OCI-LY7 (cell line): Measurements from ENCODE around the gene PLEKHM3. TPM values are rescaled to one million over a fixed set of nuclear protein-coding genes. Genes with fewer than 3 reads are reported as not detected.

Source experiments
- BruUV-seq: library from RNA; stranded (reverse); fragments of 400-500 nt; replicated peaks from 2 replicates; lab custom pipeline; 2021; lab: Mats Ljungman, UMichigan
- CTCF ChIA-PET: fragments of 300-600 bp; sonication (Branson Sonifier 250); formaldehyde crosslinking; loops from one replicate; lab custom pipeline; 2022; ENCODE audit warnings: antibody characterized with exemption; ENCODE audit not compliant: unreplicated experiment; lab: Charles Lee
- POLR2A ChIA-PET: fragments of 300-600 bp; sonication (Branson Sonifier 250); formaldehyde crosslinking; loops from one replicate; lab custom pipeline; 2022; ENCODE audit warnings: antibody characterized with exemption; lab: Charles Lee
- DNase-seq: peaks from one replicate; pipeline ENCODE4 v3.0.0-alpha.2; 2015; ENCODE audit warnings: low spot score
- H2AFZ ChIP-seq: fragments of 200-600 bp; sonication (generic), shearing (Covaris generic); 2 replicates; pipeline ENCODE4 v1.6.1; 2014; ENCODE audit warnings: mild to moderate bottlenecking, antibody characterized with exemption, low read length, moderate library complexity
- H3K27ac ChIP-seq: fragments of 200-600 bp; sonication (generic); 2 replicates; pipeline ENCODE4 v1.5.1; 2014; ENCODE audit warnings: mixed run types, low read depth, mild to moderate bottlenecking, moderate library complexity, low read length, inconsistent platforms; ENCODE audit not compliant: poor library complexity, severe bottlenecking
- H3K36me3 ChIP-seq: fragments of 200-600 bp; sonication (generic); 2 replicates; pipeline ENCODE4 v1.6.1; 2014; ENCODE audit warnings: mild to moderate bottlenecking, antibody characterized with exemption, low read length, moderate library complexity, mixed read lengths; ENCODE audit not compliant: insufficient read depth
- H3K4me1 ChIP-seq: fragments of 200-600 bp; sonication (generic); 2 replicates; pipeline ENCODE4 v1.5.1; 2014; ENCODE audit warnings: mild to moderate bottlenecking, low read length; ENCODE audit not compliant: insufficient read depth, poor library complexity, severe bottlenecking
- H3K4me2 ChIP-seq: fragments of 200-600 bp; sonication (generic); 2 replicates; pipeline ENCODE4 v1.6.1; 2014; ENCODE audit warnings: mild to moderate bottlenecking, low read length
- H3K4me3 ChIP-seq: fragments of 200-600 bp; sonication (generic); 2 replicates; pipeline ENCODE4 v1.5.1; 2014; ENCODE audit warnings: mild to moderate bottlenecking, low read depth, low read length; ENCODE audit not compliant: poor library complexity, severe bottlenecking
- H3K79me2 ChIP-seq: fragments of 200-600 bp; sonication (generic); 2 replicates; pipeline ENCODE4 v1.6.1; 2016; ENCODE audit warnings: low read depth, mild to moderate bottlenecking, low read length, moderate library complexity, mixed read lengths; ENCODE audit not compliant: insufficient read depth
- H3K9me2 ChIP-seq: fragments of 200-600 bp; sonication (generic); 2 replicates; pipeline ENCODE4 v1.6.1; 2016; ENCODE audit warnings: mild to moderate bottlenecking, low read length, mixed read lengths; ENCODE audit not compliant: insufficient read depth
- H3K9me3 ChIP-seq: fragments of 200-600 bp; sonication (generic); 2 replicates; pipeline ENCODE4 v1.6.1; 2014; ENCODE audit warnings: mild to moderate bottlenecking, mixed run types, low read length, mixed read lengths
- H4K20me1 ChIP-seq: fragments of 200-600 bp; sonication (generic); 2 replicates; pipeline ENCODE4 v1.6.1; 2014; ENCODE audit warnings: mild to moderate bottlenecking, antibody characterized with exemption, low read length, moderate library complexity, mixed read lengths; ENCODE audit not compliant: insufficient read depth
- CTCF ChIP-seq: fragments of 200-600 bp; sonication (generic); conservative IDR thresholded peaks from 2 replicates; pipeline ENCODE4 v1.5.1; 2014; ENCODE audit warnings: mild to moderate bottlenecking, antibody characterized with exemption, low read length, moderate library complexity, mixed read lengths
- EZH2phosphoT487 ChIP-seq: fragments of 200-600 bp; sonication (generic); IDR thresholded peaks from 2 replicates; pipeline ENCODE4 v1.6.1; 2018; ENCODE audit warnings: low read depth, borderline replicate concordance, mild to moderate bottlenecking, mixed run types, antibody characterized with exemption, low read length, moderate library complexity, mixed read lengths
- intact Hi-C: fragments of 100-400 bp; cut with micrococcal nuclease; formaldehyde crosslinking; loops from one replicate; pipeline ENCODE4 v1.10.0; 2022; ENCODE audit not compliant: unreplicated experiment
- total RNA-seq, 2 experiments: library from RNA; depleted of rRNA in 1 of 2; stranded (reverse); fragments of >200 nt in 1 of 2; shearing (Covaris generic) in 1 of 2; gene quantifications; 2 replicates each; pipeline ENCODE4 v1.2.3, GENCODE V29; 2014 to 2022

Gene PLEKHM3
- total RNA-seq, 2 experiments from 2014 or later = 3.7 to 6.3 TPM

- intact Hi-C loops = no loop called here
- no peaks in the 10 kb centered on the region for H4K20me1 ChIP-seq
- H2AFZ ChIP-seq = no peak overlapping the region
- CTCF ChIA-PET = no interaction called here
- no TSS peak for BruUV-seq
- H3K4me1 ChIP-seq = no peaks in the 10 kb centered on the region
- H3K36me3 ChIP-seq = no peaks in the 10 kb centered on the region
- POLR2A ChIA-PET = interaction anchor here (0.5 to 0.7 kb wide), 2 partner anchors 256 to 289 kb away, joined by 3 to 5 read pairs; no protein-coding TSS in a partner anchor
- H3K9me2 ChIP-seq = no peaks in the 10 kb centered on the region
- no peaks in the 10 kb centered on the region for H3K79me2 ChIP-seq
- H3K9me3 ChIP-seq = no peaks in the 10 kb centered on the region
- no peak for DNase-seq
- H3K4me3 ChIP-seq = no peak overlapping the region
- no peak overlapping the region for H3K4me2 ChIP-seq
- no peak for TF ChIP-seq EZH2phosphoT487
- no peak for TF ChIP-seq CTCF
- no peak overlapping the region for H3K27ac ChIP-seq
These were observed 137.8 kb downstream of the PLEKHM3 start for GRCh38 chr2:207887500-207887899.

- Histone ChIP-seq H2AFZ (no peak overlapping the region), H3K79me2 (no peaks in the 10 kb centered on the region), H3K4me2 (no peak overlapping the region), H4K20me1 (no peaks in the 10 kb centered on the region), H3K36me3 (no peaks in the 10 kb centered on the region), H3K4me1 (no peaks in the 10 kb centered on the region), H3K27ac (no peak overlapping the region), H3K9me2 (no peaks in the 10 kb centered on the region), H3K4me3 (no peak overlapping the region), H3K9me3 (no peaks in the 10 kb centered on the region)
- ChIA-PET CTCF (no interaction called here), POLR2A (interaction anchor here (0.6 kb wide), 1 partner anchor 141 kb away, joined by 3 read pairs; no protein-coding TSS in a partner anchor)
- intact Hi-C loops = no loop called here
- no peak for DNase-seq
- TF ChIP-seq EZH2phosphoT487 = no peak
- no peak for TF ChIP-seq CTCF
- BruUV-seq = no TSS peak
These were observed 140.3 kb downstream of the PLEKHM3 start for GRCh38 chr2:207885010-207885409.

GRCh38 chr2:207884127-207884526, 141.2 kb downstream of the PLEKHM3 start:
- BruUV-seq = no TSS peak
- Histone ChIP-seq H3K4me3 (no peak overlapping the region), H3K4me1 (no peaks in the 10 kb centered on the region), H3K9me2 (no peaks in the 10 kb centered on the region), H3K4me2 (no peak overlapping the region), H3K9me3 (no peaks in the 10 kb centered on the region), H3K27ac (no peak overlapping the region), H4K20me1 (no peaks in the 10 kb centered on the region), H3K79me2 (no peaks in the 10 kb centered on the region), H3K36me3 (no peaks in the 10 kb centered on the region), H2AFZ (no peak overlapping the region)
- ChIA-PET CTCF (no interaction called here), POLR2A (interaction anchor here (0.6 to 1.7 kb wide), 2 partner anchors 13 to 392 kb away, joined by 4 to 5 read pairs; no protein-coding TSS in a partner anchor)
- no peak for DNase-seq
- TF ChIP-seq CTCF = no peak
- no peak for TF ChIP-seq EZH2phosphoT487
- intact Hi-C loops = no loop called here
